DMS 273 (cell line): ENCODE data around the gene DHRS7C.

ENCODE experiments used
- DNase-seq: peaks from one replicate; lab custom pipeline; 2025; ENCODE audit not compliant: unreplicated experiment; lab: John Stamatoyannopoulos, UW

DHRS7C gene

GRCh38 chr17:9767432-9767991 is 23.9 kb downstream of the DHRS7C start:
- peak; percentile 28 for DNase-seq

- DNase-seq: no peak
These were observed 24.4 kb downstream of the DHRS7C start for GRCh38 chr17:9766970-9767369.

GRCh38 chr17:9765322-9765721 is 26.1 kb downstream of the DHRS7C start:
- no peak for DNase-seq

- peak; percentile 44 for DNase-seq
These were observed 27.7 kb downstream of the DHRS7C start for GRCh38 chr17:9763643-9764042.

GRCh38 chr17:9760266-9760665 is 31.1 kb downstream of the DHRS7C start:
- no peak for DNase-seq

GRCh38 chr17:9755083-9755482 is 36.3 kb downstream of the DHRS7C start:
- DNase-seq: peak; percentile 3

GRCh38 chr17:9750524-9750923 is 40.9 kb downstream of the DHRS7C start:
- DNase-seq: no peak

GRCh38 chr17:9729735-9730420 is 61.5 kb downstream of the DHRS7C start:
- no peak for DNase-seq

GRCh38 chr17:9729034-9729650 is 62.2 kb downstream of the DHRS7C start:
- DNase-seq: peak; percentile 56

- no peak for DNase-seq
These were observed 62.8 kb downstream of the DHRS7C start for GRCh38 chr17:9728564-9728963.

GRCh38 chr17:9728005-9728404 is 63.4 kb downstream of the DHRS7C start:
- DNase-seq: no peak

GRCh38 chr17:9726291-9726690 is 65.1 kb downstream of the DHRS7C start:
- DNase-seq: no peak

- DNase-seq: peak; percentile 68
These were observed 65.8 kb downstream of the DHRS7C start for GRCh38 chr17:9725575-9725974.
